C4-2B (cell line): ENCODE data around the gene ANKS1B.

ENCODE experiments used
- H3K27ac ChIP-seq: fragments of 450-650 bp; 2 replicates; pipeline ENCODE4 v1.5.1; 2017
- ZFX ChIP-seq: fragments of 450-650 bp; IDR thresholded peaks from 2 replicates; pipeline ENCODE4 v1.6.1; 2017
- TF ChIP-seq, protein P1 (sequence below): fragments of 450-650 bp; conservative IDR thresholded peaks from 2 replicates; pipeline ENCODE4 v1.5.1; 2017; ENCODE audit warnings: mild to moderate bottlenecking

The ANKS1B gene

DNA sequence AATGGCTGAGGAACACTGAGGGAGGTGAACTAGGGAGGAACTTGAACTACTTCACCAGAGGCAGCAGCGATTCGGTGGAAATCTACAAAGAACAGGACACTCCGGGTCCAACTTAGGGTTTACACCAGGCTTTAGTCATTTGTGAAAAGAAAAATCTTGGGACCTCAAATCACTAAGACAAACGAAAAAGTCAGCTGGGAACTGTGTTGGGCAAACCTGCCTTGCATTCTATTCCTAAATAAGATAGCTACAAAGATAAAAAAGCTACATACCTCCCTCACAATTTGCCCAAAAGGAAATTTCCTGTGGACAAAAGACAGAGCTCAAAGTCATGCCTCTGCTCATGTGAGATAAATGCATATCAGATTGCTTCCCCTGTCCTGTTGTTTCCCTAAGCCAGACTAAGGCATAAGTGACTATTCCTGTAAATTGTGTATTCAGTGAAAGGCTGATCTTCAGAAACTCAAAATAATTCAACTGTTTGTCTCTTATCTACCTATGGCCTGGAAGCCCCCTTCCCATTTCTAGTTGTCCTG, 1233.1 kb downstream of the ANKS1B start:
- no peak overlapping the region for H3K27ac ChIP-seq
- no peak for TF ChIP-seq ZFX
- TF ChIP-seq, protein P1, sequence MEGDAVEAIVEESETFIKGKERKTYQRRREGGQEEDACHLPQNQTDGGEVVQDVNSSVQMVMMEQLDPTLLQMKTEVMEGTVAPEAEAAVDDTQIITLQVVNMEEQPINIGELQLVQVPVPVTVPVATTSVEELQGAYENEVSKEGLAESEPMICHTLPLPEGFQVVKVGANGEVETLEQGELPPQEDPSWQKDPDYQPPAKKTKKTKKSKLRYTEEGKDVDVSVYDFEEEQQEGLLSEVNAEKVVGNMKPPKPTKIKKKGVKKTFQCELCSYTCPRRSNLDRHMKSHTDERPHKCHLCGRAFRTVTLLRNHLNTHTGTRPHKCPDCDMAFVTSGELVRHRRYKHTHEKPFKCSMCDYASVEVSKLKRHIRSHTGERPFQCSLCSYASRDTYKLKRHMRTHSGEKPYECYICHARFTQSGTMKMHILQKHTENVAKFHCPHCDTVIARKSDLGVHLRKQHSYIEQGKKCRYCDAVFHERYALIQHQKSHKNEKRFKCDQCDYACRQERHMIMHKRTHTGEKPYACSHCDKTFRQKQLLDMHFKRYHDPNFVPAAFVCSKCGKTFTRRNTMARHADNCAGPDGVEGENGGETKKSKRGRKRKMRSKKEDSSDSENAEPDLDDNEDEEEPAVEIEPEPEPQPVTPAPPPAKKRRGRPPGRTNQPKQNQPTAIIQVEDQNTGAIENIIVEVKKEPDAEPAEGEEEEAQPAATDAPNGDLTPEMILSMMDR: no peak

DNA sequence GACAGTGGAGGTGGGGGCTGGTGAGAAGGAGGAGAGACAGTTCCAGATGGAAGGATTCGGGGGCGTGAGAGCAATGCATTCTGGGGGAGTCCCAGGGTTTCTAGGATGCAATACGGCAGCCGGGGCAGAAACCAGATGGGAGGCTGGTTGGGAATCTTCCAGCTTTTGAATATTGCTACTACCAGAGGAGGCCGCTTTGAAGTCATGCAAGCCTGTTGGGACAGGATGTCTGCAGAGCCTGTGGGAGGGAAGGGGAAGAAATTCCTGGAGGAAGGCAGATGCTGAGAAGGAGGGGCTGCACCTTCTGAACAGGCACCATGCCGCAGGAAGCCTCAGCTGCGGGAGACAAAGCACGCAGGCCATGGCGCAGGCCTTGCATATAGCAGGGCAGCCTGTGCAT, 1234.2 kb downstream of the ANKS1B start:
- TF ChIP-seq, protein P1: no peak
- TF ChIP-seq ZFX: no peak
- H3K27ac ChIP-seq: no peak overlapping the region

DNA sequence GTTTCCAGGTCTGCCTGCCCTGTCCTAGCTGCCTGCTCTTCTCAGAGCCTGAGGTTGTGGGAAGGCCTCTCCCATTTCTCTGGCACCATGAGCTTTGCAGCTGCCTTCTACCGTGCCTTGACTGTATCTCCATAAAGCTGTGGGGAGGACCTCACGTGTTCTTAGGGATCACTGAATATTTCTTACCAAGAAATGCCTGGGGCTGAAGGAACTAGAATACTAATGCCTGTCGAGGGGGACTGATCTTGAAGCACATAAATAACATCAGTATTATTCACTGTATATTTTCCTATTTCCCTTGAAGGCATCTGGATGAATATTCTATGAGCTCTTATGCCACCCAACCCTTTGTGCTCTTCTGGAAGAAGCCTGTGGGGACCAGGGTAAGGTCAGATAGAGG, 1236.3 kb downstream of the ANKS1B start:
- TF ChIP-seq, protein P1: no peak
- TF ChIP-seq ZFX: no peak
- no peak overlapping the region for H3K27ac ChIP-seq

DNA sequence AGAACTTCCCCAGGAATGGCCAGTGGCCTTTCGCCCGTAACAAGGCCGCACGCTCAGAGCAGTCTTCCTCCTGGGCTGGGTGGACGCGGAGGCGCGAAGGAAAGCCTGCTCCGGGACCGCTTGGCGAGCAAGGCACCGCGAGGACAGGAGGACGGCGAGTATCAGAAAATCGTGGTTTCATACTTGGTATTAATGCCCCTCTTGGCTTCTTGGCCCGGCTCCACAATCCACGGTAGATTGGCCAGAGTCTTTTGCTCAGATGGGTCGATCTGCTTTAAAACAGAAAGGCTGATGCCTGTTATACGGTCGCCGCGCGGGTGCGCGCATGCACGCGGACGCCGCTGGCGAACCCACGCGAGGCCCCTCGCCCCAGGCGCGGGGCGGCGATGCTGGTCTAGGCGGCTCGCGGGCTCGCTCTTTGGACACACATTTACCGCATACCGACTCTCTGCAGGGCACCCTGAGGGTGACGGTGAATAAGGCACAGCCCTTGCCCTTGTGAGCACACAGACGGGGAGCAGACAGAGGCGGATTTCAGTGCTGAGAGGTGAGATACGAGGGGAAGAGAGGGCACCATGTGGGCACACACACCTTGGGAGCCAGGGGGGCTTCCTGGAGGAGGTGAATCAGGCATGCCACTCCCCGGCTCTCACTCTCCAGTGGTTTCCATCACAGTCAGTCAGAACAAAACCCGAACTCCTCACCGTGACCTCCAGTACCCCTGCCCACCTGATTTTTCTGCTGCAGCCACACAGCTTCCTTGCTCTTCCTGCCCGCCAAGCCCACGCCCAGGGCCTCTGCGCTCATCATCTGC, 1239.0 kb downstream of the ANKS1B start:
- TF ChIP-seq, protein P1: no peak
- TF ChIP-seq ZFX: no peak
- no peak overlapping the region for H3K27ac ChIP-seq

DNA sequence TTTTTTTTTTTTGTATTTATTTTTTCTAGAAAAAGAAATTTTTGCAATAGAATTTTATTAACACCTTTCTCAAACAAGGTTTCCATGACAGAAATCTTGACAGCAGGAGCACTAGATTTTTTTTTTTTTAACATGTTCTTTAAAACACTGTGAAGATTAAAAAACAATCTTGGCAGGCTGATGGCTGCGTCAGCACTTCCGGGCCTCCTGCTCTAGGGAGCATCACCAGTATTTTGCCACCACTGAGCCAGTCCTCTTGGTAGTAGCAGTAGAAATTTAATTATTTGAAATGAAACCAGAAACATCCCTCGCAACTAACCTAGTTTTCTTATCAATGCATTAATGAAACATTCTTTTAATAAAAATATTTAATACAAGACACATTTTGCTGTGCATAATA, 1240.1 kb downstream of the ANKS1B start:
- TF ChIP-seq ZFX: no peak
- TF ChIP-seq, protein P1: no peak
- no peak overlapping the region for H3K27ac ChIP-seq

DNA sequence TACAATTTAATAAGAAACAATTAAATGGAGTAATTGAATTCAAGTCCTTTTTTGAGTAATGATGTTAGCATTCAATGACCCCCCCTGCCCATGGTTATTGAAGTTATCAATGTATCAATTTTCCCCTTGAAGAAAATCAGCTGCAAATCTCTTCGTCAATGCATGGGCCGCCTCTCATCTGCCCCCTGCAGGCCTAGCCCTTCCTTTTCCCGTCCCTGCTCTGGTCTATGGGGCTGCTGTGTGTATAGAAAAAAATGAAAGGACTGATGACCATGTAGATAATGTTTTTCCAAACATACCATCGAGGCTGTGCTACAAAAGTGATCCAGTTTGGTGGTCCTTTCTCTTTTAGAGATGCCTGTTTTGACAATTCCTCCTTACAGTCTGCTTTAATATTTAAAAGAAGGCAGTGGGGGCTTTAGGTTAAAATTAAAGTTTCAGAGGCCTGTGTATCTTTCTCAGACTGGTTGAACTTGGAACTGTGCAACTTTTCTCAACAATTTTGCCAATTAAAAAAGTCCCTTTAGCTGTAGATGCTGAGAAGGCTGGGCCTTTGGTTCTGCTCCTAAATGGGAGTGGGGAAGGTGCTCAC, 1241.3 kb downstream of the ANKS1B start:
- no peak overlapping the region for H3K27ac ChIP-seq
- TF ChIP-seq, protein P1: peak; percentile 83
- TF ChIP-seq ZFX: no peak

DNA sequence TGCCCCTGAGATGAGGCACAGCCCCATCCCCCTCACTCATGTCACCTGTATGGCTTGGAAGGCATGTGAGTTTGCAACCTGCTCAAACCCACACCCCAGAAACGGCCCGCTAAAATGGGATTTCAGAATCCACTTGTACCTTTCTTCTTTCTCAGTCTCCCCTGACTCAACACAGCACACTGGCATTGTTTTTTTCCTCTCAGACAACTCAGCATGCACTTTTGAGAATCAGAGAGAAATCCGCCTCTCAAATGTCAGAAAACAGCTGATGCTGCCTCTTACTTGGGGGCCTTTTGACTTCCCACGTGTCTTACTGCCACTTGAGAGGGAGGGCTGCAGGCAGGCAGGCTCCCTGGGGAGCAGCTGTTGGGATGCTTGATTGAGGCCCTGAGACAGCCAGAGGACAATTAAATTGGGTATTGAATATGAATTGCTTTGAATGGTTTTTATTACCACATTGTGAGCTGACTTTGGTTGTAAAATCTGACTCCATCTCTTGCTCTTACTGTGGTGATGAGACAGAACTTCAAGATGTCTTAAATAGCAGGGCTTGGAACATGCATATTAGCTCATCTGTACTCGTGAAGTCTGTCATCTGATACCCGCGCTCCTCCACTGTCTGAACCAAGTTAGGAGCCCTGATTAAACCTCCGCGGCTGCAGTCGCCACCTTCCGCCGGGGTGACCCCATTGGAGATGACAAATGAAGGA, 1243.0 kb downstream of the ANKS1B start:
- no peak for TF ChIP-seq ZFX
- TF ChIP-seq, protein P1: no peak
- no peak overlapping the region for H3K27ac ChIP-seq
